Cardiac muscle cell (in vitro differentiated cells and primary cell): ENCODE measurements around the gene SMAD6. TPM values are rescaled to one million over a fixed set of nuclear protein-coding genes. Genes with fewer than 3 reads are reported as not detected.

Experiments
- DNase-seq, 2 donors: peaks; one replicate each; pipeline versions ENCODE4 v3.0.0 to v3.0.0-alpha.2; 2010 to 2017; ENCODE audit warnings: low read depth in 1 of 2, low spot score in 1 of 2
- H3K27ac ChIP-seq: fragments of 200-600 bp; sonication (generic); 2 replicates; pipeline ENCODE4 v1.5.1; 2016
- H3K27me3 ChIP-seq: fragments of 200-600 bp; sonication (generic); 2 replicates; pipeline ENCODE4 v1.6.0; 2016; ENCODE audit warnings: control low read depth
- H3K36me3 ChIP-seq: fragments of 200-600 bp; sonication (generic); 2 replicates; pipeline ENCODE4 v1.5.1; 2016; ENCODE audit warnings: control low read depth
- H3K4me1 ChIP-seq: fragments of 200-600 bp; sonication (generic); 2 replicates; pipeline ENCODE4 v1.8.1; 2017; ENCODE audit warnings: low read depth, mild to moderate bottlenecking, mixed run types
- H3K4me3 ChIP-seq: fragments of 200-600 bp; sonication (generic); 2 replicates; pipeline ENCODE4 v1.5.1; 2016; ENCODE audit warnings: mild to moderate bottlenecking
- H3K9me3 ChIP-seq: fragments of 200-600 bp; sonication (generic); 2 replicates; pipeline ENCODE4 v1.5.1; 2017; ENCODE audit warnings: low read depth, mild to moderate bottlenecking, control low read depth
- CTCF ChIP-seq: IDR thresholded peaks from 2 replicates; pipeline ENCODE4 v1.5.1; 2012; ENCODE audit warnings: low read depth, mild to moderate bottlenecking, low read length
- polyA plus RNA-seq: library from polyadenylated mRNA; unstranded; fragments of >200 nt; fragmentation: Nextera tagmentation; extraction: Ambion mirVana; gene quantifications from 2 replicates; pipeline ENCODE4 v1.2.1, GENCODE V29; 2016
- total RNA-seq: library from RNA; depleted of rRNA; stranded (reverse); fragments of >200 nt; gene quantifications from 2 replicates; pipeline ENCODE4 v1.2.3, GENCODE V29; 2016

Gene SMAD6
- total and polyA plus RNA-seq, 2 experiments from 2014 or later = 106 to 274 TPM

GRCh38 chr15:66777054-66777453, 75.0 kb downstream of the SMAD6 start:
- H3K27ac ChIP-seq = peak overlapping the region; percentile 74
- H3K4me3 ChIP-seq = no peak overlapping the region
- TF ChIP-seq CTCF = no peak
- no peaks in the 10 kb centered on the region for H3K9me3 ChIP-seq
- H3K27me3 ChIP-seq = no peaks in the 10 kb centered on the region
- DNase-seq = no peak
- peaks cover 68% of the 10 kb centered on the region for H3K4me1 ChIP-seq
- peaks cover 15% of the 10 kb centered on the region for H3K36me3 ChIP-seq

- H3K27me3 ChIP-seq = no peaks in the 10 kb centered on the region
- DNase-seq = no peak
- peak overlapping the region; percentile 74 for H3K27ac ChIP-seq
- H3K4me1 ChIP-seq = peaks cover 68% of the 10 kb centered on the region
- no peaks in the 10 kb centered on the region for H3K9me3 ChIP-seq
- peaks cover 13% of the 10 kb centered on the region for H3K36me3 ChIP-seq
- no peak overlapping the region for H3K4me3 ChIP-seq
- TF ChIP-seq CTCF = no peak
These were observed 75.7 kb downstream of the SMAD6 start for GRCh38 chr15:66777596-66778313.

GRCh38 chr15:66778314-66778665, 76.3 kb downstream of the SMAD6 start:
- Histone ChIP-seq H3K9me3 (no peaks in the 10 kb centered on the region), H3K36me3 (peaks cover 14% of the 10 kb centered on the region), H3K27ac (peak overlapping the region; percentile 74), H3K4me3 (no peak overlapping the region), H3K4me1 (peaks cover 65% of the 10 kb centered on the region), H3K27me3 (no peaks in the 10 kb centered on the region)
- TF ChIP-seq CTCF = no peak
- DNase-seq = no peak

- Histone ChIP-seq H3K9me3 (no peaks in the 10 kb centered on the region), H3K4me3 (no peak overlapping the region), H3K36me3 (peaks cover 18% of the 10 kb centered on the region), H3K27me3 (no peaks in the 10 kb centered on the region), H3K4me1 (peaks cover 61% of the 10 kb centered on the region), H3K27ac (peak overlapping the region; percentile 74)
- no peak for TF ChIP-seq CTCF
- DNase-seq = no peak
These were observed 76.7 kb downstream of the SMAD6 start for GRCh38 chr15:66778716-66779115.

GRCh38 chr15:66779331-66780009, 77.4 kb downstream of the SMAD6 start:
- H3K36me3 ChIP-seq = peaks cover 18% of the 10 kb centered on the region
- peak overlapping the region; percentile 74 for H3K27ac ChIP-seq
- peaks cover 53% of the 10 kb centered on the region for H3K4me1 ChIP-seq
- H3K27me3 ChIP-seq = no peaks in the 10 kb centered on the region
- no peak for TF ChIP-seq CTCF
- no peak for DNase-seq
- no peak overlapping the region for H3K4me3 ChIP-seq
- no peaks in the 10 kb centered on the region for H3K9me3 ChIP-seq
